GM19025 (cell line): ENCODE data around the gene PNPLA7.
"Not testable (repeated sequence)": the region's sequence is repeated elsewhere in the genome, so short reads cannot be mapped to it uniquely, and the experiment has no call there.

Source experiments
- ATAC-seq: cut with Tn5 transposase; IDR thresholded peaks from one replicate; pipeline ENCODE4 v1.9.1; 2021; ENCODE audit warnings: mild to moderate bottlenecking, low read depth, moderate library complexity; ENCODE audit not compliant: unreplicated experiment

PNPLA7 gene

DNA sequence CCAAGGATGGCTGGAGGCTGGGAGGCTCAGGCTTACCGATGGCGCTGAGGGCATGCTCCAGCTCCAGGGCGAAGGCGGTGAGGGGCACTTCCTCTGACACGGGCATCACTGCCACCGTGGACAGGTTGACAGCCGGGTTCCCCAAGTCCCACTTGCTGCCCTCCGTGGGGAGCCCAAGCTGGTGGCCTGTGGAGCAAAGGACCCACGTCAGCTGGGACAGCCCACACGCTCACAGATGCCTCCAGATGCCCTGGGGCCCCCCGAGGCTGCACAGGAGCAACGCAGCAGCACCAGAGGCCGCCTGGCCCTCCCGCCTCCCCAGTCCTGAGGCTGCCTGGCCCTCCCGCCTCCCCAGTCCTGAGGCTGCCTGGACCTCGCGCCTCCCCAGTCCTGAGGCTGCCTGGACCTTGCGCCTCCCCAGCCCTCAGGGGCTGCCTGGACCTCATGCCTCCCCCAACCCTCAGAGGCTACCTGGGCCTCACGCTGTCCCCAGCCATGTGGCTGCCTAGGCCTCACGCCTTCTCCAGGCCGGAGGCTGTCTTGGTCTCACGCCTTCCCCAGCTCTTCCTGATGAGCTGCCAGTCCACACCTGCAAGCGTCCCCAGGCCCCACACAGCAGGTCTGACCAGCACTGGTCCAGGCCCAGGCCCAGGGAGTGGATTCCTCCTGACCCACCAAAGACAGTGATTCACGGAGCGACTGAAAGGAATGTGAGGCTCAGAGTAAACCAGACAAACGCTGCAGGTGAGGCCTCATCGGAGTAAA is 65.5 kb downstream of the PNPLA7 start:
- ATAC-seq = no peak

DNA sequence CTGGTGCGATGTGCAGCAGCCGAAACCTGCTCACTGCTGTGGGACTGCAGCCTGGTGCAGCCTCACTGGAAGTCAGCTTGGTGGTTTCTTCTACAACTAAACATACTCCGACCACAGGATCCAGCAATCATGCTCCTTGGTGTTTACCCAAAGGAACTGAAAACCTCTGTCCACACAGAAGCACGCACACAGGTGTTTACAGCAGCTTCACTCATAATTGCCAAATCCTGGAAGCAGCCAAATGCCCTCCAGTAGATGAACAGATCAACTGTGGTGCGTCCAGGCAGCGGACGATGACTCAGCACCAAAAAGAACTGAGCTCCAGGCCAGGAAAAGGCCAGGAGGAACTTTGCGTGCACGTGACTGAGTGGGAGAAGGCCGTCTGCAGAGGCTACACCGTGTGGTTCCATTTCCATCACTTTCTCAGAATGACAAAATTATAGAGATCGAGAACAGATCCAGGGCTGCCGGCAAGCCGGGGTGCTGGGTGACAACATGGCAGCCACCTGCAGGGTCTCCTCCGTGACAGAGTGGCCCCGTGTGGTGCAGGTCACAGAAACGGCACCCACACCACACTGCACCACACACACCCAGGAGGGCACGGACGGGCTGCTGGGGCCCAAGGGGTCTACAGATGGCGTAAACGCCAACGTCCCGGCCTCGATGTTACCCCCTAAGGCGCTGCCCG is 68.0 kb downstream of the PNPLA7 start:
- no peak for ATAC-seq

DNA sequence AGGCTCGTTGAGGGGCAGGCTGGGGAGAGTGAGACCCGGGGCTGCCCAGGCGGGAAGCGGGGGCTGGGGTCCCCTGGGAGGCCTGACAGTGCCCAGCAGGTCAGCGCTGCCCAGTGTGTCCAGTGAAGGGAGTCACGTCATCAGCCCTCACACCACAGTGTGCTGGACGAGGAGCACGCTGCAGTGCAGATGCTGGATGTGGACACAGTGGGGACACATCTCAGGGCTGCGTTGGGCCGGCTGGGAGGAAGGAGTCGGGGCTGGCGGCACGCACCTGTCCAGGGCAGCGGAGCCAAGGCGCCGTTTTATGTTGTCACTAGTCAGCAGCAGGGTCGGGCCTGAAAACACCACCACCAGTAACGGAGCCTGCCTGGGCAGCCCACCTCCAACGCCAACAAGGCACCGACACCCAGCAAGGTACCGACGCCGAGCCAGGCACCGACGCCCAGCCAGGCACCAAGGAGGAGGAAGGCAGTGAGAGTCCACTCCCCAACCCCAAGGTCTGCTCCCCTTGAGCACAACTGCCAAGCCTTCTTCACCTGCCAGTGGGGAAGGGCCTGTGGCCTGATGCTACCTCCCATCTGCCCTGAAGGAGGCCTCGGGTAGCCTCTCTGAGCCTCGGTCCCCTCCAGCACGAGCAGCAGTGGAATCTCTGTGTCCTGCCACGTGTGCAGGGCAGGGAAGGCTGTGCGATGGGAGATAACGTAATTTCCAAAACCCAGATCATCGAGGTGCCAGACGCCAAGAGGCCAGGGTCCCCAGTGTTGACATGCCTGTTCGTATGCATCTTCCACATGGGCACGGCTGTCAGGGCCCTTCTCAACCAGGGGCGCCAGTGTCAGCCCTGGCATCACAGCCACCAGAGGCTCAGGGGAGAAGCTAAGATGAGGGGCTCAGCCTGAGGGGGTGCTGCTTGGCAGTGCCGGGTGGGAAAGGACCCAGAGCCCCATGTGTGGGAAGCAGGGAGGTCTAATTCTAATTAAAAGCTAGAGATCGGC is 69.2 kb downstream of the PNPLA7 start:
- no peak for ATAC-seq

- ATAC-seq = no peak
Observed at GRCh38 chr9:137479892-137480685, 70.1 kb downstream of the PNPLA7 start.

DNA sequence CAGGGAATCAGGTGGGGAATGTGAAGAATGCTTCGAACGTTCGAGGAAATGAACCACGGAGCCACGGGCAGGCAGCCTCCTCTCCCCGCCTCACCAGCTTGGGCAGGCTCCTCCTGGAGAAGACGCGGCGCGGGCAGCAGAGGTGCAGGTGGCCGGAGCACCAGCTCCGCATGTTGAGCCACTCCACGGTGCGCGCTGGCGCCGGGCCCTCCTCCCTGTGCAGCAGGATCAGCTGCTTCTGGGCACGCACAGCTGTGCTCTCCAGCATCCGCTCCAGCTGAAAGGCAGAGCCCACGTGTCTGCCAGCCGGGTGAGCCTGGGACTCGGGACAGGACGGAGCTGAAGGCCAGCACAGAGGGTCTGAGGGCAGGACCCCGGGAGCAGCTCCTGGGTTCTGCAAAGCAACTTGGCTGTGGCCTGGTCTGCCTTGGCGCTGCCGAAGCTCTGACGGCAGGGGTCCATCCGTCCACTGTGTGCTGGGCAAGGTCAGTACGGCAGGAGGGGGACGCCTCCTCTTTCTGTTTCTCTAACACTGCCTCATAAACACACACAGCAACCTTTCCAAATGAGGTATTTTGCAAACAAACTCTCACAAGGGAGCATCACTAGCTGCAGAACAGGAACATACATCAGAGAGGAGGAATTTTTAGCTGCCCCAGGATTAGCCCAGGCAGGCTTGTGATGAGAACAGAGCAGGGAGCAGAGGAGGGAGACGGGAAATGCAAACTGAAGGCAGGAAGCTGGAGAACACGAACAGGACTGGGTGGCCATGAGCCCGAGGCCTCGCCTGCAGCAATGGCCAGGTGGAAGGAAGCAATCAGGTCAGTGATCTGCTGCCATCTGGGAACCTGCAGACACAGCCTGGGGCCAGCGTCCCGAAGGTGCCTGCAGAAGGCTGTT is 71.0 kb downstream of the PNPLA7 start:
- no peak for ATAC-seq

- no peak for ATAC-seq
Observed at GRCh38 chr9:137478613-137478961, 71.6 kb downstream of the PNPLA7 start.

DNA sequence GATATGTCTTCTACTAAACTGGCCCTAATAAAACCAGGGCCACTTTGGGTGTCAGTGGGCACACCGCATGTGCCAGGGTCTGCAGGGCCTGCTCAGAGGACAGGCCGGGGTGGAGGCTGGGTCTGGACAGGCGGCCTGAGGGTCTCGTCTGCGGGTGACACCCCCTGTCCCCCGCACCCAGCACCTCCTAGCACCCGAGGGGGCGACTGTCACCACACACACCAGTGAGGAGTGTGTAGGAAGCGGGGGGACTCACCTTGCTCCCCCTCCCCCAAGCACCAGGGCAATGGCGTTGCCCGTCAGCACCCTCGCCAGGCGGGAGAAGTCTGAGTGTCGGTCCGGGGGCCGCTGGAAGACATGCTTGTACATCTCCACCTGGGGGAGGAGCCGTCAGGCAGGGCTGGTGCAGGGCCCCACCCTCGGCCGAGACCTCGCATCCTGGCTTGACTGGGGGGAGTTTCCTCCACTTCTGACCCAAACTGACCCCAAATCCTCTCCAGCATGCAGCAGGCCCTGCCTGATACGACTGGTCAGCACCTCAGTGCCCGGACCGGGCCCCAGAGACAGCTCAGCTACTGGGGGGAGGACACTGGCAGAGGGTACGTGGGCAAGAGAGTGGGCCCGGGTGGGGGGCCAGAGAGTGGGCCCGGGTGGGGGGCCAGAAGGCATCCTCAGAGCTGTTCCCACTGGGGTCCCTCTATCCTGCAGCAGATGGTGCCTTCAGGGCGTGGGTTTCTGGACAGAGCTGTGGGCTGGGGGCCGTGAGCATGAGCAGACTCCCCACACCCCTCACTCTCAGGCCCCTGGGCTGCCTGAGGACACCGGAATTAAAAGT is 72.2 kb downstream of the PNPLA7 start:
- no peak for ATAC-seq

DNA sequence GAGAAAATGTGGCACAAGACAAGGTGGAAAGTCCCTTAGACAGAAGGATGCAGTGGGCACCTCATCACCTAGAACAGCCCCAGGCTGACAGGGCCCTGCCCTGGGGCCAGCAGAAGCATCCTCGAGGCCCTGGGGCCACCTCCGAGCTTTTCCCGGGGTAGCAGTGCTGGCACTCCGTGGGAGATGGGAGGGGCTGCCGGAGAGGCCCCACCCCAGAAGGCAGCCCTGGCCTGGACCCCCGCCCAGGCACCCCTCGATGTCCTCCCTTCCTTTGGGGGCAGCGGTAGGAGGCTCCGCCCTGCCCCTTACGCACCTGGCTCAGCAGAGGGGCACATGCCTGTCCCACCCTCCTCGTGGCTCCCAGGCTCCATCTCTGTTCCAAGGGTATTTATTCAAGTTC is 73.3 kb downstream of the PNPLA7 start:
- no peak for ATAC-seq

- no peak for ATAC-seq
Observed at GRCh38 chr9:137475666-137476065, 74.5 kb downstream of the PNPLA7 start.

DNA sequence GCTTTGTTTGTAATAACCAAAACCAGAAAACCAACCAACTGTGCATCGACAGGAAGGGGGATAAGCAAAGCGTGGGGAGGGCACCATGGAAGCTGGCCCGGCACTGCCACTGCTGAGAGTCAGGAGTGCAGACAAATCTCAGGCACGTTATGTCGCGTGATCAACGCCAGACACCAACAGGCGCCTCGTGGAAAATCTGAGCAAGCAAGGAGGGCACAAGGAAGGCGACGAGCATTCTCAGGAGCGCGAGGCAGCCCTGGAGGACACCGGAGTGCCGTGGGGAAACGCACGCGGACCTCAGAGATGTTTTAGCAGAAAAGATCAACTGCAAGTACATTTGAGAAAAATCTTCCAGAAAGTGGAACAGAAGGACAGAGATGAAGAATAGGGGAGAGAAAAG is 75.9 kb downstream of the PNPLA7 start:
- ATAC-seq = no peak

- ATAC-seq = no peak
Observed at GRCh38 chr9:137470785-137471184, 79.4 kb downstream of the PNPLA7 start.

- ATAC-seq = no peak
Observed at GRCh38 chr9:137467896-137468295, 82.3 kb downstream of the PNPLA7 start.

DNA sequence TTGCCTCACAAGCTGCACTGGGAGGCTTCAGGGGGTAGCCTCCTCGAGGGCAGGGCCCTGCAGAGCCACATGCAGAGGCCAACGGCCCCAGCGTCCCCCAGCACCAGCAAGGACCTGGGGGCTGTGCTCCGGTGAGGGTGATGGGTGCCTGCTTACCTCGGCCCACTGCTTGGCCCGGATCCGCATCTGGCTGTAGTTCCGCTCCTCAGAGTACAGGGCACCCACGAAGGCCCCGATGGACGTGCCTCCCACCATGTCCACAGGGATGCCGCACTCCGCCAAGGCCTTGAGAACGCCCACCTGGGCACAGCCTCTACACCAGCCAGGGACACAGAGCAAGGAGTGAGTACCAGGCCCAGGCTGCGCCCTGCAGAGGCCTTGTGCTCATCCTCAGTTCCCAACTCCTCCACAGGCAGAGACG is 83.0 kb downstream of the PNPLA7 start:
- ATAC-seq = no peak

DNA sequence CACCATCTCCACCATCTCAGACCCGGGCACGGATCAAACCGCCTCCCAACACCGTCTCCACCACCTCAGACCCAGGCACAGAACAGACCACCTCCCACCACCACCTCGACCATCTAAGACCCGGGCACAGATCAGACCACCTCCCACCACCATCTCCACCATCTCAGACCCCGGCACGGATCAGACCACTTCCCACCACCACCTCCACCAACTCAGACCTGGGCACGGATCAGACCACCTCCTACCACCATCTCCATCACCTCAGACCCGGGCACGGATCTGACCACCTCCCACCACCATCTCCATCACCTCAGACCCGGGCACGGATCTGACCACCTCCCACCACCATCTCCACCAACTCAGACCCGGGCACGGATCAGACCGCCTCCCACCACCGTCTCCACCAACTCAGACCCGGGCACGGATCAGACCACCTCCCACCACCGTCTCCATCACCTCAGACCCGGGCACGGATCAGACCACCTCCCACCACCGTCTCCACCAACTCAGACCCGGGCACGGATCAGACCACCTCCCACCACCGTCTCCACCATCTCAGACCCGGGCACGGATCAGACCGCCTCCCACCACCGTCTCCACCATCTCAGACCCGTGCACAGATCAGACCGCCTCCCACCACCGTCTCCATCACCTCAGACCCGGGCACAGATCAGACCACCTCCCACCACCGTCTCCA is 83.7 kb downstream of the PNPLA7 start:
- ATAC-seq = not testable (repeated sequence)

DNA sequence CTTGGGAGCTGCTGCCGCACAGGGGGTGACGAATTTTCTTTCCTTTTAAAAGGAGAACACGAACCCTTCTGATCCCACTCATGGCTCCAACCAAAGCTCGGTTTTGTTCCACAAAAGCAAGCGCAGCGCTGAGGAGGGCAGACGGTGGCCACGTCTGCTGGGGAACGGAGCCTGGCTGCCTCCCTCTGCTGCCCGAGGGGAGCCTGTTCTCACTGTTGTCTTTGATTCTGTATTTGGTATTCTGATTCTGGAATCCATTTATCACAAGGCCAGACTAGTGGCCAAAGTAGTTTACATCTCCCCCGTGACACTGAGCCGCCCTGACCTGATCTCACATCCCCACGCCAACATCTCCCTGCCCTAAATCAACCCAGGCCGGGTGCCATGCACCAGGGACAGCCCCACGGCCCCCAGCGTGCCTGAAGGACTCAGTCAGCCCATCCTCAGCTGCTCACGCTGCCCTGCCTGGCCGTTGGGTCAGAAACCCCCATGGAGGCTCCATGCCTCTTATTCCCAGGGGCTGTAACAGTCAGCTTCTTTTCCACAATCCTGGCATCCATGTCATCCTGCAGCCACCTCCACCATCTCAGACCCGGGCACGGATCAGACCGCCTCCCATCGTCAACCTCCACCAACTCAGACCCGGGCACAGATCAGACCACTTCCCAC is 84.3 kb downstream of the PNPLA7 start:
- no peak for ATAC-seq

DNA sequence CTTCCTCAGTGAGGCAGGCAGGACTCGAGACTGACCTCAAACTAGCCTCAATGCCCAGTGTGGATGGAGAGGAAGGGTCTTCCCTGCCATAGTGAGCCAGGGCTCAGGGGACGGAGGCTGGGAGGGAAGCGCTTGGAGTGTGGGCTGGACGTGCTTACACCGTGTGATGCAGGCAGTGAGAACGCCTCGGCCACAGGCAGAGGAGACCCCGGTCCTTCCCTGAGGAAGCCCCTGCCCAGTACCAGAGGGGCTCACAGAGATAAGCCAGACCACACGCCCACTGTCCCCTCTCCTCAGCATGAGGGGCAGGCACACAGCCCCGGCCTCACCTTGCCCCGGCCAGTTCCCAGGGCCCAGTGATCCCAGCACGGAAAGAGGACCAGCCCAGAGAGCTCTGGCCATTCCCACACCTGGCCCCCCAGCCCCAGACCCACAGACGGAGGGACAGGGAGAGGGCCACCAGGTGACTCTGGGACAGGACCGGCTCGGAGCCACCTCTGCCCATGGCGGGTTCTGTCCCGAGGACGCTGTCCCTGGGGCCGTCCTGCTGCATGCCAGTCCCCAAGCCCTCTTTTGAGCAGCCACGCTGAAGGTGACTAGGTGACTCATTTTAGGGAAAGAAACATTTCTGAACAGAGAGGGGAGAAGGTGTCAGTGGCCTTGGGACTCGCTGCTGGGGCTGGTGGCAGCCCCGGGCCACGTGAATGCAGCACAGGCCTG is 85.0 kb downstream of the PNPLA7 start:
- ATAC-seq = no peak
